RKO (cell line): ENCODE data around the gene SLTM.
"Not testable (repeated sequence)": the region's sequence is repeated elsewhere in the genome, so short reads cannot be mapped to it uniquely, and the experiment has no call there.

ENCODE experiments used
- DNase-seq: peaks from one replicate; pipeline ENCODE4 v3.0.0-alpha.2; 2016; ENCODE audit warnings: low spot score

The SLTM gene

DNA sequence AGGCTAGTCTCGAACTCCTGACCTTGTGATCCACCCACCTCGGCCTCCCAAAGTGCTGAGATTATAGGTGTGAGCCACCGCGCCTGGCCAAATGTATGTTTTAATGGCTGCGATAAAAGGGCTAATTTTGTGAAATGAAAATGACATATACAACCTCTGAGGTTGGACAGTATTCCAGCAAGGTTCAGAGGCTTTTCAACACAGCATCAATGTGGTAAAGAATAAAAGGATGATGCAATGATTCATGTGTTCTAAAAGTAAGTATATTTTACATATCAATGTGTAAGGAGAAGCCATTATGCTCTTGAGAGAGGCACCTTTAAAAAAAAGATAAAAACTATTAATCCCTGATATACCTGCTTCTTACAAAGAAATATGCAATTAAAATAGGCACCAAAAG is 6.7 kb downstream of the SLTM start:
- no peak for DNase-seq

DNA sequence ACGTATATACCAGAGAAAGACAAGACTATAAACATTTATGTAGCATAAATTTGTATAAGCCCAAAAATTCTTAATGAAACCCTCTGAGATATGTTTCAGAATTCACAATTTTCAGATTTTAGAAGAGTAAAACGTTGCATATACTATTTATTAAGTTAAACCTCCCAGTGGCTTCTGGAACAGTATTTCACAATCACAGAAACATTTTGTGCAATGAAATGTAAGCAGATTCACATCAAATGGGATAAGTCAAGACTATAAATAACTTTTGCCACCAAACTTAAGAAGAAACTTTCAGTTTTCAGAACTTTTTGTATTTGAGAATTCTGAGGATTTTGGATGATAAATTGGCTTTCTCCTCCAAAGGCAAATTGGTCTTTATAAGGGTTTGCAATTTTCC is 9.2 kb downstream of the SLTM start:
- no peak for DNase-seq

DNA sequence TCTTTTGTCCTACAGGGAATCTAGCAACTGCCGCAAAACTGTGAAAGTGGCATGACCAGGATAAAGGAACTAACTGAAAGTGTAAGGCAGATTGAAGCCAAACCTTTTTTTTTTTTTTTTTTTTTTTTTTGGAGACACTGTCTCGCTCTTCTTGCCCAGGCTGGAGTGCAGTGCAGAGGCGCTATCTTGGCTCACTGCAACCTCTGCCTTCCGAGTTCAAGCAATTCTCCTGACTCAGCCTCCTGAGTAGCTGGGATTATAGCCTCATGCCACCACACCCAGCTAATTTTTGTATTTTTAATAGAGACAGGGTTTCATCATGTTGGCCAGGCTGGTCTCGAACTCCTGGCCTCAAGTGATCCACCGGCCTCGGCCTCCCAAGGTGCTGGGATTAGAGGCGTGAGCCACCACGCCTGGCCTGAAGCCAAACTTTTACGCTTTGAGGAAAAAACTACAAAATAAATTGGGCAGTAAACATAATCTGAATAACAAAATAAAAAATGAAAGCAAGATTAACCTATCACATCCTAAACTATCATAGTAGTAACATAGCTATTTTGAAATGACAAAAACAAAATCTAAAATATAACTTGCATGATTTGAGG is 9.7 kb downstream of the SLTM start:
- DNase-seq, result no peak

DNA sequence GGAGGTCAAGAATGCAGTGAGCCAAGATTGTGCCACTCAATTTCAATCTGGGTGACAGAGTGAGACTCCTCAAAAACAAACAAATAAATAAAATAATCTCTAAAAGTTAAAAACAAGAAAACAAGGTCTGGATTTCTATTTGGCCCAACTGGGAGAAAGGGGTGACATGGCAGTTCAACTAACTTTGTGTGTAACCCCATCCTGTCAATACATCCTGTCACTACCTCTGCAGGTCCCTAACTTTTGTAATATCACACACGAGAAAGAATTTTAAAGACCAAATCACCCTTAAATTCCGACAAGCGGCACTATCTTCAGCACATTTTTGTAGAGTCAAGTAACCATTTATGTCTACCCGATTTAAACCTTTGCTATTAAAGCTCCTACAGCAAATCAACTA is 10.2 kb downstream of the SLTM start:
- no peak for DNase-seq

DNA sequence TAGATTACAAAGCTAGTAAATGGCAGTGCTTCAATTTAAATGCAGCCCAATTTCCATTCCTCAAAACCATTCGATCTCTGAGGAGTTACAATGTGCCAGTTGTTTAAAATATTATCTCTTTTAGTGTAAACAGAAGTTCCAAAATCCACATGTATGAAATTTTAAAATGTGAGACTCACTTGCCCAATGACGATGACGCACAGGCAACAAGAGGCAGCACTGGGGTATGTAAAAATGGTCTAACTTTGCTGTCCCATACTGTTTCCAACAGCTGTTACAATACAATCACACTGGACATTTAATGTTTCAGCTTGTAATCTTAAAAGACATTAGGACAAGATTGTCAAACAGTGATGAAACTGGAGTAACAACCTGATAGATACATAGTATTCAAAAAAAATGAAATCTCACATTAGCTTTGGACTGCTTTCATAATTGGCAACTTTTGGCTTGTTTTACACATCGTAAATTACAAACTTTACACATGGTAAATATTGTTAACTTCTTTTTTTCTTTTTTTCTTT is 12.2 kb downstream of the SLTM start:
- no peak for DNase-seq

DNA sequence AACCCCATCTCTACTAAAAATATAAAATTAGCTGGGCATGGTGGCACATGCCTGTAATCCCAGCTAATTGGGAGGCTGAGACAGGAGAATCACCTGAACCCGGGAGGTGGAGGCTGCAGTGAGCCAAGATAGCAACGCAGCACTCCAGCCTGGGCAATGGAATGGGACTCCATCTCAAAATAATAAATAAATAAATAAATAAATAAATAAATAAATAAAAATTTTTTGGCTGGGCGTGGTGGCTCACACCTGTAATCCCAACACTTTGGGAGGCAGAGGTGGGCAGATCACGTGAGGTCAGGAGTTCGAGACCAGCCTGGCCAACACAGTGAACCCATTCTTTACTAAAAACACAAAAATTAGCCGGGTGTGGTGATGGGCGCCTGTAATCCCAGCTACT is 13.0 kb downstream of the SLTM start:
- DNase-seq, result not testable (repeated sequence)

DNA sequence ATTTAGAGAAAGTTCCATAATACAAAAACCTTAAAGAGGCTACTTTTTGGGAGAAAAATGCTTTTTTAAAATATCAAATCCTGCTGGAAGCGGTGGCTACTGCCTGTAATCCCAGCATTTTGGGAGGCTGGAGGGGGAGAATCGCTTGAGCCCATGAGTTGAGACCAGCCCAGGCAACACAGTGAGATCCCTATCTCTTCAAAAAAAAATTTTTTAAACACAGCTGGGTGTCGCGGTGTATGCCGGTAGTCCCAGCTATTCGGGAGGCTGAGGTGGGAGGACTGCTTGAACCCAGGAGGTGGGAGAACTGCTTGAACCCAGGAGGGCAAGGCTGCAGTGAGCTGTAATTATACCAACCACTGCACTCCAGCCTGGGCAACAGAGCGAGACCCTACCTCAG is 14.2 kb downstream of the SLTM start:
- no peak for DNase-seq

DNA sequence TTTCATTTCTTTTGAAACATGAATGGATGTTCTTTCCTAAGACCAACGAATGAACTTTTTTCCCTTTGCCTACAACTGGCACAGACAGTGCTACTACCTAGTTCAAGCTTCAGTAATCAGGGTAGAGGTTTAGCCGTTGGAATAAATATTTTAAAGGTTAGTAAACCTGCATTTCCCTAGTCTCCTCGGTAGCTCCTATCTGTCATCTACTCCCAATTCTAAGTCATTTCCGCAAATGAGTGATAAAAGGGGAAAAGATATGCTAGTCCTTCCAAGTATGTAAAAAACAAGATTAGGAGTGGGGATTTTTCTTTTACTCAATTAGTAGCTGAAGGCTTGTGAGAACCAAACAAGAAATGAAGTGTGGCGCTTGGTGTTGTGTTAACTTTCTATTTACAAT is 15.2 kb downstream of the SLTM start:
- DNase-seq, result no peak

DNA sequence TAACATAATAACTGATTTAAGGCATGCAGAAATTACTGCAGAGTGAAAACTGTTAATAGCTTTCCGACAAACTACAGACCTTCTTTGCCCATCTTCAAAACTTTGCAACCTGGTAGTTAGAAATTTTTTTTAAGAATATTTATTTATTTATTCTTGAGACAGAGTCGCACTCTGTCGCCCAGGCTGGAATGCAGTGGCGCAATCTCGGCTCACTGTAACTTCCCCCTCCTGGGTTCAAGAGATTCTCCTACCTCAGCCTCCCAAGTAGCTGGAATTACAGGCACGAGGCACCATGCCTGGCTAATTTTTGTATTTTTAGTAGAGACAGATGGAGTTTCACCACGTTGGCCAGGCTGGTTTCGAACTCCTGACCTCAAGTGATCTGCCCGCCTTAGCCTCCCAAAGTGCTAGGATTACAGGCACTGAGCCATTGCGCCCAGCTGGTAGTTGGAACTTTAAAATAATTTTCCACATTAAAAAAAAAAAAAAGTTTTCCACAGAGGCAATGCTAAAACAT is 15.8 kb downstream of the SLTM start:
- DNase-seq, result not testable (repeated sequence)

DNA sequence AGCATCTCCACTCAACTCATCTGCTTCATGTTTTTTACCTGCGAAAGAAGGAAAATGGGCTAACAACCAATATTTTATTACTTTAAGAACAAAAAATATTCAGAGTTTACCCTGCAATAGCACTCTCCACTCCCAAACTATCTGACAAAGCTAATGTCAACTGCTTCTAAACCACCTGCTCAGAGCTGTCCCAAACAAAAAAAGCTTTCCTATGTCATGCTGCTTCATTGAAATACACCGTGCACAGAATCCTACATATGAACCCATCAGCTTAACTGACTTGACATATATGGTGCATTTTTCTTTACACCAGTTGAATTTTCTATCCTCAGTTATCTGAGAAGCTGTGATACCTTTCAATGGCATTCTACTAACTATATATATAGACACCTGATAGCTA is 16.5 kb downstream of the SLTM start:
- no peak for DNase-seq

DNA sequence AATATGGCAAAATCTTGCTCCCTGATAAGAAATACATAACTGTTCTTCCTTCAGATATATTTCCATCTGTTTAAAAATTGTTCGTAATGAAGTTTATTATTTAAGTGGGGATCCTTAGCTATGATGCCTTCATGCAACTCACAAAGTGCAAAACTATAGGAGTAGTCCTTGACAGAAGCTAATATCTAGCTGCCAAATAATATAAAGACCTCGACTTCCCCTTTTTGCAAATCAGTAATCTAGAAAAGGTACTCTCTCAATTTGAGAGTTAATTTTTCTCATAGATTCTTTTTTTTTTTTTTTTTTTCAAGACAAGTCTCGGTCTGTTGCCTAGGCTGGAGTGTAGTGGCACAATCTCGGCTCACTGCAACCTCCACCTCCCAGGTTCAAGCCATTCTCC is 23.0 kb downstream of the SLTM start:
- DNase-seq, result no peak

DNA sequence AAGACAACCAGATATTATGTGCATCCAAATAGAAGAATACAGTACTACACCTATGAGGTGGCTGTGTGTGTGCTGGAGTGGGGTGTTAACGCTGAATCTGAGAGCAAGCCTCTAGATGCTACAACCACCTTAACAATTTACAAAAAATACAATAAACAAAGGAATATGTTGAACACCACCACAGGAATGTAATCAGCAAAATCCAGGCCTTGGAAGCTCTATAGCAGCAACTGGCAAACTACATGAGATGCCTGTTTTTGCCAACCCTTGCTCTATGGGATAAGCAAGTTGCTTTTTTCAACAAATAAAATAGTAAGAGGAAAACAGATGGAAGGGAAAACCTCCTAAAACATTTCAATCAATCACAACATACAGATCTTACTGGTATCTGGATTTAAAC is 23.9 kb downstream of the SLTM start:
- DNase-seq, result no peak

DNA sequence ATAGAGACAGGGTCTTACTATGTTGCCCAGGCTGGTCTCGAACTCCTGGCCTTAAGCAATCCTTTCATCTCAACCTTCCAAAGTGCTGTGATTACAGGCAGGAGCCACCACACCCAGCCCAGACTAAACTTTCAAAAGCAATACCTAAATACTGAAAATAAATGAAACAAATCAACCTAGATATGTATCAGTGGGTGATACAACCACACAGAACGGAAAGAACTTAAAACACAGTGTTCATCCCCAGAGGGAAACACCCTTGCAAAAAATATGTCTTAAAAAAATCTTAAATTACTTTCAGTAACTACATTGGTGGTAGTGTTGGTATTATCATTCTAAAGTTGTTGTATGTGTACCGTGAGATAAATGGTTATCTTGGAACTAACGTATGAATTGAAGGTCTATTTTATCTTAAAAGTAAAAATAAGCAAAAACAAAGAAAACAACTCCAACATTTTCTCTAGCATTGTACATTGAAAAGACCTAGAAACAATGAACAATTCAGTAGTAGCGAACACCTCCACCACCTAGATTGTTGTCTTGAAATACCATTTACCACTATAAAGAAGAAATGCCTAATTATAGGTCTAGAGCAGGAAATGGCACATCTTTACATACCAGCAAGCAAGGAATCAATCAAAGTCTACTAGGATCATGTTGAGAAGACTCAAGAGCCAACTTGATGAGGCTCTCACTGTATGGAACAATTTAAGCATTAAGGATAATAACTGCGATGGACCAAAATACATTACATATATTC is 24.7 kb downstream of the SLTM start:
- no peak for DNase-seq

DNA sequence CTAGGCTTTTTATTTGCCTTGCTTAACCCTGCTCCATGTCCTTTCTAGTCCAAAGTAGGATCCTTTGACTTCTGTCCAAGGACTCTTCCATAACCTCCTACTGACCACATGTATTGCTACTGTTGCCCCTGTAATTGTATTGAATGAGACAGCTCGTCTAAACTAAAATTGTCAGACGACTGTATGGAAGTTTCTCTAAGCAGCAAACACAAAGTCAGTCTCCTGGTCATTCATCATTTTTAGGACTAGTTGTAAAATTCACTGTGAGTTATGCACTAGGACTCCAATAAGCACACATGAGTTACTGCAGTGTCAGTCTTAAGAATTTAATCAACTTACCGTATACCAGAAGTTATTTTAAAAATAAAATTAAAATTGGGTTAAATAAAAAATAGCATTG is 32.8 kb downstream of the SLTM start:
- no peak for DNase-seq

DNA sequence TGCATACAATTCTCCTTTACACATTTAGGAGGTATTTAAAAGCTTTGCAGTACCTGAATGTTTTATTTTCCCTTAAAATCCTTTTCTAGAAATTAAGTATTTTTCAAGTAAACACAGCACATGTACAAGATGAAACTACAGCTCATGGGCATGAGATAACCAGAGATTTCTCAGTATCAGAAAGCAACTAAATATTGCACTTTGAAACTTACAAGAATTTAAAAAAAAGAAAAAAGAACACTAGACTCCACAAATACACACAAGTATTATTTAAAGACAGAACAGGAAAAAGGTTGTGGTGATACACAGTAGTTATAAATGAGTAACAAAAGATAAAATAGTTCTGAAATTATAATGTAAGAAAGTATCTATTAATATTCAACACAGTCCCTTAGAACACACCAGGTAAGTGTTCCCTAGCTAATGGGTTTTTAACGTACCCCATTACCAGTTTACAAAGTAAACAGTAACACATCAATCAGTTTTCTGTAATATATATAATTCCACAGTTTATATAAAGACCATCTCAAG is 35.3 kb downstream of the SLTM start:
- no peak for DNase-seq

DNA sequence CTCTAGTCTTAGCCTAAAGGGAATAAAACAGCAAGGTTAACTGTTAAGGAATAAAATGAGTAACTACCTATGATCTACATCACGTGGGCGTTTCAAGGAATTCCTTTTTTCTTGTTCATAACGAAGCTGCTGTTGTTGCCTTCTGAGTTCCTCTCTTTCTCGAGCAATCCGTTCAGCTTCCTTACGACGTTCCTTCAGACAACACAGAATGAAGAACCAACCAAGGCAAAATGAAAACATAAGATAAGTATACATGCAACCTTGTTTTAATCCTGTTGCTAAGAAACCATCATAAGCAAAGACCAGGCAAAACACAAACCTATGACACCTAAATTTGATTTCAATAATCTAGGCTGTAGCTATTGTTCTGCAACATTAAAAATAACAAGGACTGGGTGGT is 44.1 kb downstream of the SLTM start:
- no peak for DNase-seq

DNA sequence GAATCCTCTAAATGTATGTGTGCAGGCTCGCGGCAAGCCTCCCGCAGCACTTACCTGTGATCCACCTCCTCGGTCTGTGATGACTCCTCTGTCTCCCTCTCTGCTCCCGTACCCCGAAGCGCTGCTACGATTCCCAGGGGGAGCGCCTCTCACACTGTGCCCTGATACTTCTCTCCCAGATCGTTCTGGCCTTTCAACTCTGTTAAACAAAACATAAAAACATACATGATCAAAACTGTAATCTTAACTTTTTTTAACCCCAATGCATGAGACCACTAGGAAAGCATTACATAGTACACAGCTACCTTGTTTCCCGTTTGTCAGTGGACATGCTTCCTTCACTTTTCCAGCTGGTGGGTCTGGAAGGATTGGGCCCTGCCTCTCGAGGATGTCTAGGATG is 46.6 kb downstream of the SLTM start:
- no peak for DNase-seq

DNA sequence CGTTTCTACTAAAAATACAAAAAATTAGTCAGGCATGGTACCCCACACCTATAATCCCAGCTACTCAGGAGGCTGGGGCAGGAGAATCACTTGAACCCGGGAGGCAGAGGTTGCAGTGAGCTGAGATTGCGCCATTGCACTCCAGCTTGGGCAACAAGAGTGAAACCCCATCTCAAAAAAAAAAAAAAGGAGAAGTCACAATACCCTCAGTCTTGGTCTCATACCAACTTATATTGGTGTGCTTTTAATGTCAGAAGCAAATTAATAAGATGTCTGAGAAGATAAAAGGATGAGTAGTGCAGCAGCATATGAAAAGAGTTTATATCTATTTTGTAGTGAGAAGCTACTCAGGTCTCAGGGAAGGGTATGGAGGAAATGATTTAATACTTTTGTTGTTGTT is 49.6 kb downstream of the SLTM start:
- DNase-seq, result not testable (repeated sequence)

DNA sequence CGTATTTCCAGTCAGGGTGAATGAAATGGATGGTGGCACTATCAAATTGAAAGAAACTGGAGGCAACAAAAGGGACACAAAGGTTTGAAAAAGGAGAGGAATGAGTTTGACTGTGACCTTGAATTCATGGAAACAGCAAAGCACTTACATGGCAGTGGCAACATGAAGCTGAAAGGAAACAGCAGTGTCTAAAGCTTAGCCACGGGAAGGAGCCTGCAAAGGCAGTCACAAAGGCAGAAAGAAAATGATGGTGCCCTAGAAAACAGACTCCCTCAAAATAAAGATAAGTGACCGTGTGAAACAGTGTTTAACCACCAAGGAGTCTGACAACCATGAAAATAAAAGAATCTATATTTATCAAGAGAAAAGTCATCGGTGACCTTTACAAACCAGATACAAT is 51.2 kb downstream of the SLTM start:
- no peak for DNase-seq

DNA sequence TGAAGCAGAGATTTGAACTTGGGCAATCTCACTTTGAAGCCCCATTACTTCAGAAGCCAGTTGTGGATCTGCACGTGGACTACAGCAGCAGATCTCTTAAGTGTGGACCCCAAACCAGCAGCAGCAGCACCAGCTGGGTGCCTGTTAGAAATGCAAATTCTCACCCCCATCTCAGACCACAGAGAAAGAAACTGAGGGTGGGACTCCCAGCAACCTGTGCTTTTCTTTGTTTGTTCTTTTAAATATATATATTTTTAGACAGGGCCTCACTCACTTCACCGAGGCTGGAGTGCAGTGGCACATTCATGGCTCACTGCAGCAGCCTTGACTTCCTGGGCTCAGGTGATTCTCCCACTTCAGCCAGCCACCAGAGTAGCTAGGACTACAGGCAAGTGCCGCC is 53.2 kb downstream of the SLTM start:
- no peak for DNase-seq

DNA sequence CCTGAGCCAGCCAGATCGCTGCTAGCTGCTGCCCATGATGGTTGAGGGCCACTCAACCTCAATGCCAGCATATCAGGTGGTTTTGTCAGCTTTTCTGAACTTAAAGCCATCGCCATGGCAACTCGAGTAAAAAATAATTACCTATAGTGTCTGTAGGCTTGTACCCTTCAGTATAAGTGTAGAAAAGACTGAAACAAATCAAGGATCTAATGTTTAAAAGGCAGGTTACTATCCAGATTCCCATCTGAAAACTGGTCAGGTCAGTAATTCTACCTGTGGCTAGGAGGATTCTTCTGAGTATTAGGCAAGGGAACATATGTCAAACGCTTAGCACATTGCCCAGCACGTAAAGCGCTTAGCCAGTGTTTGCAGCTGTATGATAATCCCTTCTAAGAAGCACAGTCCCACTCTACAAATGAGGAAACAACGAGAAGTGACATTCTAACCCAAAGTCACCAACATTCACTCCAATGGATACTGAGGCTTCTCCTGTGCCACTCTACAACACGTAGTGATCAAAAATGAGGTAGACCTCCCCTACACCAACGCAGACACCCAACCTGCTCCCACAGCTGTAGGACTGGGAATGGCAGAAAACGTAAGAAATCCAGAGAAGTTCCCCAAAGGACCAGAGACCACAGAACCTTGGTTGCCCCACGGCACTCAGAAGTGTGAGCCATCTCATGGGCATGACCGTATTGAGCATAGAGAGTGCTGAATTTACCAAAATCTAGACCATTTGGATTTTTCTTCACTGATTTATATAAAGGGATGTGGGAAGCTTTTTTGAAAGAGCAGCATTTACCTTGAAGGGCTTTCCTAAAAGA is 55.3 kb downstream of the SLTM start:
- no peak for DNase-seq

DNA sequence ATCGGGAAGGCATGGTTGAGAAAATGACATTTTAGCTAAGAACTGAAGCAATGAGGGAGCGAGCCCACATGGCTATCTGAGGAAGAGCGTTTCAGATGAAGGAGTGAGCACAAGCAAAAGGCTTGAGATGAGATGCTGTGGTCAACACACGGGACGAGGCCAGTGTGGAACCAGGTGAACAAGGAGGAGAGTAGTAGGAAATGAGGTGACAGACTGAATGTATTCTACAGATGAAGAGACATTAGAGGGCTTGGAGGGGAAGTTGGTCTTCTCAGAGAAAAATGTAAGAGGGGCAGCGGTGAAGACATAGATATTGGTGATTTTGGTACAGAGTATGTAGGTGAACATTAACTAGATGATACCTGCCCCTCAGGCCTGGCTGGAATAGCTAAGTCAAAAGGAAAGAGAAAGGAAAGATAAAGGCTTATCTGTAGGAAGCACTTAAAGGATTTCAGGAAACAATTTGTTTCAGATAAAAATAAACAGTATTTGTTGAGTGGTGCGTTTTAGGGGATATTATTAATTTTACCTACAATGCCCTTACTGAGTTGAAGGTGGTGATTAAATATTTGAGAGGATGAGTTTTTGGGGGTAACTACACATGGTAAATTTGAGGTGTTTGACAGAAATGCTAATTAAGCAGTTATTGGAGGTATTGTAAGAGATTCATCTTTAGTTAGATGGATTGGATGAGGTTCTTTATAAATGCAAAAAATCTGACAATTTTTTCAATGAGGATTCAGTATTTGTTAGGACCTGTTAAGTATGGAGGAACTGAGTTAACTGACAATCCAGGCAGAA is 57.0 kb downstream of the SLTM start:
- no peak for DNase-seq
